Measurements from ENCODE around the gene PAK5. TPM values are rescaled to one million over a fixed set of nuclear protein-coding genes. Genes with fewer than 3 reads are reported as not detected.

Gene PAK5
- total and polyA plus RNA-seq, 9 of the 15 experiments (the other 6 are each of a cell fraction or from before 2014, with no cell fraction given), result not detected

DNA sequence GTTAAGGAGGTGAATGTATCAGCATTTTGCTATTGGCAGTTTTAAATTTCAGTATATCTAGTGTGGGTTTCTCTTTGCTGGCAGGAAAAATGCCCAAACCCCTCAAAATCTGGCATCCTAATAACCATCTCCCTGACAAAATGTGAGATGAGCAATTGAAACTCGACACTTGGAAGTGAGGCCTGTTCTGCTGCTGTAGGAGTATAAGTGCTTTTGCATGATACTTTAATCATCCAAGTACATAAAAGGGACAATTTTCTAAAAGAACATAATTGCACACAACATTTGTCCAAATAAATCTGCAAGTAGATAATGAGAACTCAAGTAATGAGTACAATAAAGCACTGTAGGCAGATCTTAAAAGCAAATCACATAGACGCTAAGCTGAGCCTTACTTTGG lies 288.0 kb downstream of the PAK5 start:
- no peak overlapping the region for H3K9ac ChIP-seq (ENCODE audit: insufficient read depth in 1 of 2, low read depth in 2 of 2, low read length in 2 of 2)
- BruUV-seq (replicated peaks), result no TSS peak
- no peak overlapping the region for H2AFZ ChIP-seq (ENCODE audit: low read depth, low read length)
- no peak for ATAC-seq
- no peak overlapping the region for H3K4me2 ChIP-seq (ENCODE audit: insufficient read depth, low read length)
- no peak for FAIRE-seq
- ChIA-PET POLR2A (no interaction called here), CTCF (ENCODE audit: low intra/inter-chr PET ratio) (no interaction called here)
- no peaks in the 10 kb centered on the region for H3K27me3 ChIP-seq (ENCODE audit: control insufficient read depth in 2 of 2, insufficient read depth in 2 of 2, low read length in 2 of 2)
- WGBS (ENCODE audit: insufficient coverage, low coverage, missing lambda C conversion rate), result 0% methylated on average over 2 of the region's 2 CpGs
- H3K4me3 ChIP-seq, result no peak overlapping the region
- no peaks in the 10 kb centered on the region for H4K20me1 ChIP-seq (replicated peaks; ENCODE audit: control insufficient read depth, insufficient read depth, low read length)
- in situ Hi-C loops (cut with MboI), result no loop called here
- no peaks in the 10 kb centered on the region for H3K4me1 ChIP-seq (replicated peaks in 1 of 2; ENCODE audit: control insufficient read depth in 2 of 2, insufficient read depth in 2 of 2, low read length in 2 of 2)
- intact Hi-C loops (cut with micrococcal nuclease), result no loop called here
- H3K9me3 ChIP-seq (replicated peaks; ENCODE audit: control insufficient read depth, insufficient read depth, low read depth, low read length), result no peaks in the 10 kb centered on the region
- no peak for TF ChIP-seq HCFC1 (IDR thresholded peaks at IDR 0.05; ENCODE audit: low read depth, low read length)
- no peak for TF ChIP-seq GTF2A2 (tag; IDR thresholded peaks at IDR 0.05)
- TF ChIP-seq POU5F1 (IDR thresholded peaks at IDR 0.05; ENCODE audit: borderline replicate concordance, low read depth, low read length, partially characterized antibody), result no peak
- TF ChIP-seq ZNF280A (IDR thresholded peaks at IDR 0.05; ENCODE audit: low read depth, partially characterized antibody), result no peak
- no peak for TF ChIP-seq FOXK1 (CRISPR knock-in tag; IDR thresholded peaks at IDR 0.05; ENCODE audit: borderline replicate concordance)
- TF ChIP-seq ARHGAP35 (IDR thresholded peaks at IDR 0.05; ENCODE audit: partially characterized antibody), result no peak
- no peak for TF ChIP-seq PCBP2 (IDR thresholded peaks at IDR 0.05; ENCODE audit: low read depth, low read length, poor library complexity, severe bottlenecking)
- no peak overlapping the region for H3K27ac ChIP-seq (ENCODE audit: extremely low read depth, low read depth, low read length)
- H3K36me3 ChIP-seq (ENCODE audit: control insufficient read depth, insufficient read depth, low read length), result no peaks in the 10 kb centered on the region
- no peak for DNase-seq (ENCODE audit: extremely low read depth in 1 of 4, low spot score in 3 of 4)
- no peaks in the 10 kb centered on the region for H3K9me1 ChIP-seq (ENCODE audit: control insufficient read depth, insufficient read depth, low read length)
- no peaks in the 10 kb centered on the region for H3K79me2 ChIP-seq (ENCODE audit: control insufficient read depth, insufficient read depth, low read length)
